A549 (cell line): Measurements from ENCODE around the gene CNOT6.

Source experiments
- CTCF ChIP-seq: fragments of >200 bp; sonication (Bioruptor Twin); formaldehyde crosslinking; IDR thresholded peaks from 3 replicates; pipeline ENCODE4 v1.5.1; 2016
- ELK1 ChIP-seq: fragments of 150-350 bp; IDR thresholded peaks from 2 replicates; pipeline ENCODE4 v1.6.1; 2014; ENCODE audit warnings: low read depth, mild to moderate bottlenecking, low read length
- MAFK ChIP-seq: fragments of 450-650 bp; IDR thresholded peaks from 2 replicates; pipeline ENCODE4 v1.6.1; 2014; ENCODE audit not compliant: partially characterized antibody
- NPAS2 ChIP-seq: fragments of 250-450 bp; sonication (Bioruptor Pico); IDR thresholded peaks from 2 replicates; pipeline ENCODE4 v1.8.0; 2022; ENCODE audit warnings: mild to moderate bottlenecking, moderate library complexity, borderline replicate concordance
- RCOR1 ChIP-seq: fragments of 150-350 bp; IDR thresholded peaks from 2 replicates; pipeline ENCODE4 v1.6.1; 2014; ENCODE audit warnings: antibody characterized with exemption, low read length, low read depth

GRCh38 chr5:180600554-180601041 lies 106.4 kb downstream of the CNOT6 start:
- TF ChIP-seq ELK1, result no peak
- TF ChIP-seq CTCF, result no peak
- TF ChIP-seq NPAS2 (CRISPR knock-in tag), result no peak
- TF ChIP-seq RCOR1, result no peak
- TF ChIP-seq MAFK, result no peak
